Mucosa of gallbladder (tissue), 1 donor: ENCODE measurements around the gene EHF. TPM values are rescaled to one million over a fixed set of nuclear protein-coding genes. Genes with fewer than 3 reads are reported as not detected.
"Not testable (repeated sequence)": the region's sequence is repeated elsewhere in the genome, so short reads cannot be mapped to it uniquely, and the experiment has no call there.

Experiments used
- DNase-seq: peaks from one replicate; pipeline ENCODE4 v3.0.0-alpha.2; 2020; ENCODE audit warnings: low spot score
- total RNA-seq: library from RNA; stranded (reverse); gene quantifications from one replicate; pipeline ENCODE4 v1.2.1, GENCODE V29; 2021
- donor health status: DM: no; HTN: no; CAD: no.

Gene EHF
- total RNA-seq = 176 TPM

- DNase-seq = peak; percentile 61
These were observed at the start of gene EHF for GRCh38 chr11:34620820-34621792. Gene EHF, plus strand, starts transcription at chr11:34621093. Its CDS starts 21,538 bp downstream, at chr11:34642631.

- DNase-seq = no peak
These were observed 47.4 kb upstream of the EHF start for GRCh38 chr11:34573537-34573936.

GRCh38 chr11:34575261-34575660, 45.6 kb upstream of the EHF start:
- no peak for DNase-seq

- no peak for DNase-seq
These were observed 45.2 kb upstream of the EHF start for GRCh38 chr11:34575671-34576070.

GRCh38 chr11:34576331-34576730, 44.6 kb upstream of the EHF start:
- DNase-seq = no peak

- DNase-seq = peak; percentile 67
These were observed 37.1 kb upstream of the EHF start for GRCh38 chr11:34583818-34584217.

- no peak for DNase-seq
These were observed 35.6 kb upstream of the EHF start for GRCh38 chr11:34585304-34585734.

GRCh38 chr11:34585735-34586487, 35.0 kb upstream of the EHF start:
- no peak for DNase-seq

- DNase-seq = no peak
These were observed 34.2 kb upstream of the EHF start for GRCh38 chr11:34586488-34587281.

GRCh38 chr11:34587282-34587677, 33.6 kb upstream of the EHF start:
- no peak for DNase-seq

GRCh38 chr11:34588023-34588422, 32.9 kb upstream of the EHF start:
- DNase-seq = no peak

GRCh38 chr11:34588701-34589100, 32.2 kb upstream of the EHF start:
- no peak for DNase-seq

- DNase-seq = not testable (repeated sequence)
These were observed 31.7 kb upstream of the EHF start for GRCh38 chr11:34589177-34589576.

- DNase-seq = no peak
These were observed 27.8 kb upstream of the EHF start for GRCh38 chr11:34593085-34593484.

- DNase-seq = no peak
These were observed 26.3 kb upstream of the EHF start for GRCh38 chr11:34594603-34595002.

- DNase-seq = peak; percentile 41
These were observed 25.5 kb upstream of the EHF start for GRCh38 chr11:34595391-34595790.

- DNase-seq = no peak
These were observed 24.8 kb upstream of the EHF start for GRCh38 chr11:34595960-34596644.

GRCh38 chr11:34599406-34599945, 21.4 kb upstream of the EHF start:
- DNase-seq = no peak

GRCh38 chr11:34600339-34601084, 20.4 kb upstream of the EHF start:
- DNase-seq = peak; percentile 87

GRCh38 chr11:34601085-34601444, 19.8 kb upstream of the EHF start:
- DNase-seq = no peak
